ENCODE measurements around the gene TAX1BP3.

Gene TAX1BP3

DNA sequence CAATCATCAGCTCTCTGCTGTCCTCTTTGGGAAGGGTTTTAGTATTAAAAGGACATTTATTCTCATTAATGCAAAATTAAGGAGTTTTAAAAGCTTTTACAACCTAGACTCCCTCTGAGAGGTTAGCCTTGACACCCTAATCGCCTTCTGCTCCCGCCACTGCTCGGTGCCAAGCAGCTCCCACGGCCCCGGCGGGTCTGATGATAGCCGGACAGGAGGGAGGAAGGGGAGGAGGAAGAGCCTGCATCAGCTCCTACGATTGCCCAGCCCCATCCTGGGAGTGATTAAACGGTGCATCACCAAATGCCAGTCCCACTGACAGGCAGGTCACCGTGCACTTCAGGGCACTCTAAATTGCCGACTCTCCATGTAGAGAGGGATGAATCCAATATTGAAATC, 40.6 kb downstream of the TAX1BP3 start:
- DNase-seq (ENCODE audit: low read depth in 1 of 2, low spot score in 1 of 2), result no peak

DNA sequence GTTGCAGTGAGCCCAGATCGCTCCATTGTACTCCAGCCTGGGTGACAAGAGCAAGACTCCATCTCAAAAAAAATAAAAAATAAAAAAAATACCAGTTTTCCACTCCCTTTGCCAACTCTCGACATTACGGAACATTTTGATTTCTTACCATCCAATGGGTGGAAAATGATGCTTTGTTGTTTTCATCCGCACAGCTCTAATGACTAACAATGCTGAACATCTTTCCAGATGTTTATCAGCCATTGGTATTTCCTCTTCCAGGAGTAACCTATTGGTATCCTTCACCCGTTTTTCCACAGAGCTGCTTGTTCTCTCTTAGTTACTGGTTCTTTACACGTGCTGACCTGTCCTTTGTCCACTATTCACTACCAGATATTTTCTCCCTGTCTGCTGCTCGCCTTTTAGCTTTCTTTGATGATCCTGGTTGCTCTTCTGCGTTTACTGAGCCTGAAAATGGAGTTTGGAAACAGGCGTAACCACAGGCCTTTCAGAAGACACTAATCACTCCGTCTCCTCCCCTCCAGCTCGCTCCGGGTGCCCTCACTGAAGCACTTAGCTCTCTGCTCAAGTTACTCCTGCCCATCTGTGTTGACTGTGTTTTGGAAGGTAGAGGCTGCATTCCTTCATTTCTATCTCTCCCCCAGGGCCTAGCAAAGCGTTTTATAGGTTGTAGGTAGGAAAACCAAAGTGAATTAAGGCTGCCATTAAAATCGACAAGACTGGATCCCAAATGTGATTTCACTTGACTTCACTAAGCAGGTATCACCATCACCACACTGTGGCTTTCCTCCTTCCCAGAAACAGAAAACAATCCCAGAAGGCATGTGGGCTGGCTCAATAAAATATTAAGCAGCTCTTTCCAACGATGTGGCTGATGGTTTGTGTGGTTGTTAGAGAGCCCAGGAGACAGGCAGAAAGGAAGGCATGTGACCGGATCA, 41.3 kb downstream of the TAX1BP3 start:
- no peak for DNase-seq (ENCODE audit: low read depth in 1 of 2, low spot score in 1 of 2)

- DNase-seq (ENCODE audit: low read depth in 1 of 2, low spot score in 1 of 2), result no peak
Measured at GRCh38 chr17:3622977-3623594, 45.3 kb downstream of the TAX1BP3 start.

GRCh38 chr17:3621146-3621720, 47.1 kb downstream of the TAX1BP3 start:
- no peak for DNase-seq (ENCODE audit: low read depth in 1 of 2, low spot score in 1 of 2)

- no peak for DNase-seq (ENCODE audit: low read depth in 1 of 2, low spot score in 1 of 2)
Measured at GRCh38 chr17:3615160-3615870, 53.1 kb downstream of the TAX1BP3 start.

DNA sequence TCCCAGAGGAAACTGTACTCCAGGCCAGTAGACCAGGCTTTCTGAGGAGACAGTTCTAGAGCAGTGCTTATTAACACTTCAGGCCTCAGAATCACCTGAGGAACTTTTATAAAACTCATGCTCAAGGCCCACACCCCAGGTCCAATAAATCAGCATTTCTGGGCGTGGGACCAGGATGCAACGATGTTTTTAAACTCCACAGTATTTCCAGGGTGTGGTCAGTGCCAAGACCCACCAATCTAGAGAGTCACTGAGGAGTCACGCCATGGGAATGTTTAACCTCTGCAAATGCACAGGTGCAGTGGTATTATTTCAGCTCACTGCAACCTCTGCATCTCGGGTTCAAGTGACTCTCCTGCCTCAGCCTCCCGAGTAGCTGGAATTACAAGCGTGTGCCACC, 55.3 kb downstream of the TAX1BP3 start:
- no peak for DNase-seq (ENCODE audit: low read depth in 1 of 2, low spot score in 1 of 2)
